Effector memory CD8-positive, alpha-beta T cell (primary cell): ENCODE measurements around the gene MSL2.
"Not testable (repeated sequence)": the region's sequence is repeated elsewhere in the genome, so short reads cannot be mapped to it uniquely, and the experiment has no call there.

Experiments
- ATAC-seq: fragments of 150-1000 bp; cut with Tn5 transposase; replicated peaks from 2 replicates; pipeline ENCODE4 v1.10.0; 2021; ENCODE audit warnings: mild to moderate bottlenecking, moderate library complexity
- DNase-seq, 3 experiments: peaks; one replicate each; pipeline ENCODE4 v3.0.0; 2021
- H3K27ac Mint-ChIP-seq, 2 donors: one replicate each; pipeline ENCODE4 v1.8.0; 2022; ENCODE audit warnings: mild to moderate bottlenecking in 2 of 2, mixed read lengths in 2 of 2, moderate library complexity in 2 of 2
- H3K27me3 Mint-ChIP-seq, 2 donors: one replicate each; pipeline ENCODE4 v1.8.0; 2022; ENCODE audit warnings: mixed read lengths in 2 of 2
- H3K36me3 Mint-ChIP-seq: one replicate; pipeline ENCODE4 v1.8.0; 2022; ENCODE audit warnings: mild to moderate bottlenecking, moderate library complexity, mixed read lengths; ENCODE audit not compliant: insufficient read depth
- H3K4me1 Mint-ChIP-seq, 2 donors: one replicate each; pipeline ENCODE4 v1.8.0; 2022; ENCODE audit warnings: low read depth in 2 of 2, mixed read lengths in 2 of 2
- H3K4me3 Mint-ChIP-seq, 2 donors: one replicate each; pipeline ENCODE4 v1.8.0; 2022; ENCODE audit warnings: mild to moderate bottlenecking in 2 of 2, mixed read lengths in 2 of 2, moderate library complexity in 2 of 2
- H3K9me3 Mint-ChIP-seq, 2 donors: one replicate each; pipeline ENCODE4 v1.8.0; 2022; ENCODE audit warnings: mixed read lengths in 2 of 2

Gene MSL2

GRCh38 chr3:136149667-136150066 lies 46.5 kb downstream of the MSL2 start:
- DNase-seq: no peak
- Mint-ChIP-seq H3K27ac (peak overlapping the region; percentile 61 to 81), H3K27me3 (no peaks in the 10 kb centered on the region), H3K4me1 (peaks cover 36 to 60% of the 10 kb centered on the region in 2 donors), H3K4me3 (peak overlapping the region in 1 of 2 donors; percentile 24), H3K36me3 (peaks cover 64% of the 10 kb centered on the region), H3K9me3 (no peaks in the 10 kb centered on the region)
- no peak for ATAC-seq

- peaks cover 26 to 40% of the 10 kb centered on the region in 2 donors for H3K4me1 Mint-ChIP-seq
- H3K27ac Mint-ChIP-seq: peak overlapping the region; percentile 17 to 38
- no peaks in the 10 kb centered on the region for H3K27me3 Mint-ChIP-seq
- H3K9me3 Mint-ChIP-seq: no peaks in the 10 kb centered on the region
- DNase-seq: no peak
- no peak overlapping the region for H3K4me3 Mint-ChIP-seq
- ATAC-seq: no peak
- H3K36me3 Mint-ChIP-seq: peaks cover 67% of the 10 kb centered on the region
Observed at GRCh38 chr3:136146981-136147729, 49.0 kb downstream of the MSL2 start.

- not testable (repeated sequence) for H3K4me3 Mint-ChIP-seq, DNase-seq, H3K9me3 Mint-ChIP-seq, H3K27ac Mint-ChIP-seq, H3K27me3 Mint-ChIP-seq, ATAC-seq
- Mint-ChIP-seq H3K36me3 (peaks cover 58% of the 10 kb centered on the region), H3K4me1 (peaks cover 13 to 31% of the 10 kb centered on the region in 2 donors)
Observed at GRCh38 chr3:136144397-136144796, 51.7 kb downstream of the MSL2 start.

GRCh38 chr3:136142592-136142991 lies 53.5 kb downstream of the MSL2 start:
- Mint-ChIP-seq H3K4me3 (no peak overlapping the region), H3K36me3 (peaks cover 48% of the 10 kb centered on the region), H3K27me3 (no peaks in the 10 kb centered on the region), H3K9me3 (no peaks in the 10 kb centered on the region), H3K4me1 (peaks cover 9 to 19% of the 10 kb centered on the region in 2 donors), H3K27ac (peak overlapping the region; percentile 6 to 55)
- DNase-seq: no peak
- ATAC-seq: peak; percentile 66

DNA sequence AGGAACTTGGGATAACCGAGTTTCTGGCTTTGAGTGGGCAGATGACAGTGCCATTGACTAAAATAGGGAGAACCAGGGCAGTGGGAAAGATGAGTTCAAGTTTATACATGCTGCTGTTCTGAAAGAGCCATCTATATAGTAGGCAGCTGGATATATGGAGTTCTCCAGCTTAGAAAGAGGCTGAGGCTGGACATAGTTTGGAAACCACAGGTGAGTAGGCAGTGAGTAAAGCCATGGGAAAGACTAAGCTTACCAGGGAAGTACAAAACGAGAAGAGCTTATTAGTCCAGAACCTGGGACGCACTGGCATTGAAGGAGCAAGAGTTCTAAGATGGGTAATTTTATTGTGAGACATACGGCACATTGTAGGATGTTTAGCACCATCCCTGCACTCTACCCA lies 54.2 kb downstream of the MSL2 start:
- no peaks in the 10 kb centered on the region for H3K9me3 Mint-ChIP-seq
- ATAC-seq (no peak), DNase-seq (no peak)
- H3K27me3 Mint-ChIP-seq: no peaks in the 10 kb centered on the region
- H3K4me3 Mint-ChIP-seq: no peak overlapping the region
- peaks cover 6 to 18% of the 10 kb centered on the region in 2 donors for H3K4me1 Mint-ChIP-seq
- H3K36me3 Mint-ChIP-seq: peaks cover 43% of the 10 kb centered on the region
- H3K27ac Mint-ChIP-seq: peak overlapping the region; percentile 6 to 55

DNA sequence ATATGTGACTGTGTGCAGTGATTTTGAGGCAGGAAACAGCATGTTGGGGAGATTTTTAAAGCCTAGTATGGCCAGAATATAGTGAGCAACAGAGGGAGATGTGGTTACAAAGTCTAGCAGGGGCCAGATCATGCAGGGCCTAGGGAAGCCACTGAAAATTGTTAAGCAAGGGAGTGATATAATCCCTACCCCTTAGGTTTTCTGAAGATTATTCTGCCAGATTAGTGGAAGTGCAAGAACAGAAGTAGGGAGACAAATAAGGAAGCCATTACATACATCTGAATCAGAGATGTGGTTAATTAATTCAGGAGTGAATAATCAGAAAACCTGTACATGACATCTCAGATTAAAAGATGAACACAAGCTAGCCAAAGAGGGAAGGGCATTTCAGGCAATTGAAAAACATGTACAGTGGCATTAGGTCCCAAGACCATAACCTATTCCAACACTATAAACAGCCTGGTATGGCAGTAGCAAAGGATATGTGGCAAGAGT lies 54.8 kb downstream of the MSL2 start:
- Mint-ChIP-seq H3K27me3 (no peaks in the 10 kb centered on the region), H3K4me1 (peaks cover 5 to 18% of the 10 kb centered on the region in 2 donors), H3K4me3 (no peak overlapping the region), H3K36me3 (peaks cover 37% of the 10 kb centered on the region), H3K27ac (peak overlapping the region; percentile 6 to 55), H3K9me3 (no peaks in the 10 kb centered on the region)
- DNase-seq: no peak
- peak; percentile 17 for ATAC-seq

DNA sequence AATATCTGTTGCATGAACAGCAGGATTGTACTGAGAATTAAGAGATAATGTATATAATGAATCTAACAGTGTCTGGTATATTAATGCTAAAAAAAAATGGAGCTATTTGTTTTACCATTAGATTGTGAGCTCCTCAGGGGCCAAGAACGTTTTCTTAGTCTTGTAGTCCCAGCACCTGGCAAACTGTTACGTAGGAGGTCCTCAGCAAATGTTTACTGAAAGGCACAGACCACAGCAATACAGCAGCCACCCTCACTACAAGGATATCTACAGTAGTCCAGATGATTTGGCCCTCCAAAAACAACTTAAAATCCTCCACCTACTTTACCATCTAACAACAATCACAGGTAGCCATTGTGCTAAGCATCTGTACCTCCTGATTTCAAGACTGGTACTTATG lies 59.7 kb downstream of the MSL2 start:
- Mint-ChIP-seq H3K36me3 (peaks cover 16% of the 10 kb centered on the region), H3K4me3 (no peak overlapping the region), H3K4me1 (peaks cover under 1 to 11% of the 10 kb centered on the region in 2 donors), H3K27me3 (no peaks in the 10 kb centered on the region), H3K9me3 (no peaks in the 10 kb centered on the region), H3K27ac (no peak overlapping the region)
- DNase-seq (no peak), ATAC-seq (no peak)

- Mint-ChIP-seq H3K27me3 (no peaks in the 10 kb centered on the region), H3K4me1 (peaks cover 0 to 3% of the 10 kb centered on the region in 2 donors), H3K27ac (no peak overlapping the region), H3K9me3 (no peaks in the 10 kb centered on the region), H3K4me3 (no peak overlapping the region), H3K36me3 (peaks cover 12% of the 10 kb centered on the region)
- ATAC-seq (no peak), DNase-seq (no peak)
Observed at GRCh38 chr3:136135039-136135802, 60.9 kb downstream of the MSL2 start.

DNA sequence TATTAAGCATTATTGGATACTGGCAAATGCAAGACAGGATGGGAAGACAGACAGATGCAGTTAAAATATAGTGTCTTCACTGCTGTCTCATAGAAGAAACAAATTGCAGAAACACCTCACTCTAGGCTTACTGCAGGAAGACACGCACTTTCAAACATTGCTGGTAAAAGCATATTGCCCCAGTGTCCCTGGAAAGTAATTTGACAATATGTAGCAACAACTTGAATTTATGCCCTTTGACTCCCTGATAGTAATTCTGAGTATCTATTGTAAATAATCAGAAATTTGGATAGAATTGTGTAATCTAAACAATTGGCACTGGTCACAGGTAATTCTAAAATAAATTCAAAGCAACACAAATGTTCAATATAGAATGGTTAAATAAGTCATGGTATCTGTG lies 62.0 kb downstream of the MSL2 start:
- DNase-seq: no peak
- Mint-ChIP-seq H3K27me3 (no peaks in the 10 kb centered on the region), H3K27ac (no peak overlapping the region), H3K4me1 (peaks cover 0 to 3% of the 10 kb centered on the region in 2 donors), H3K4me3 (no peak overlapping the region), H3K36me3 (peaks cover 3% of the 10 kb centered on the region), H3K9me3 (no peaks in the 10 kb centered on the region)
- ATAC-seq: no peak

- not testable (repeated sequence) for H3K4me1 Mint-ChIP-seq, H3K9me3 Mint-ChIP-seq, DNase-seq, H3K27me3 Mint-ChIP-seq, H3K4me3 Mint-ChIP-seq, H3K27ac Mint-ChIP-seq, ATAC-seq, H3K36me3 Mint-ChIP-seq
Observed at GRCh38 chr3:136131647-136132046, 64.5 kb downstream of the MSL2 start.

DNA sequence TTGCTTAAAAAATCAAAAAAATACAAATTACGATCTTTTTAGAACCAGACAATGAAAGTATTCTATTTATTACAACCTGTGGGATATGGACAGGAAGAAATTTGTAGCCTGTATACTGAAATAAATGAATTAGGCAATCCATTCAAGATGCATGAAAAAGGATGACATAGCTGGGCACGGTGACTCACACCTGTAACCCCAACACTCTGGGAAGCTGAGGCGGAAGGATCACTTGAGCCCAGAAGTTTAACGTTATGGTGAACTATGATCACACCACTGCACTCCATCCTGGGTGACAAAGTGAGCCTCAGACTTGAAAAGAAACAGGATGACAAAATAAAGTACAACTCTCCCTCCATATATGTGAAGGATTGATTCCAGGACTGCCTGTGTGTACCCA lies 74.1 kb downstream of the MSL2 start:
- peaks cover 4% of the 10 kb centered on the region for H3K36me3 Mint-ChIP-seq
- no peak overlapping the region for H3K27ac Mint-ChIP-seq
- peaks cover 0 to 5% of the 10 kb centered on the region in 2 donors for H3K9me3 Mint-ChIP-seq
- H3K4me3 Mint-ChIP-seq: no peak overlapping the region
- ATAC-seq (no peak), DNase-seq (no peak)
- H3K4me1 Mint-ChIP-seq: no peaks in the 10 kb centered on the region
- H3K27me3 Mint-ChIP-seq: peaks cover 0 to 2% of the 10 kb centered on the region in 2 donors

DNA sequence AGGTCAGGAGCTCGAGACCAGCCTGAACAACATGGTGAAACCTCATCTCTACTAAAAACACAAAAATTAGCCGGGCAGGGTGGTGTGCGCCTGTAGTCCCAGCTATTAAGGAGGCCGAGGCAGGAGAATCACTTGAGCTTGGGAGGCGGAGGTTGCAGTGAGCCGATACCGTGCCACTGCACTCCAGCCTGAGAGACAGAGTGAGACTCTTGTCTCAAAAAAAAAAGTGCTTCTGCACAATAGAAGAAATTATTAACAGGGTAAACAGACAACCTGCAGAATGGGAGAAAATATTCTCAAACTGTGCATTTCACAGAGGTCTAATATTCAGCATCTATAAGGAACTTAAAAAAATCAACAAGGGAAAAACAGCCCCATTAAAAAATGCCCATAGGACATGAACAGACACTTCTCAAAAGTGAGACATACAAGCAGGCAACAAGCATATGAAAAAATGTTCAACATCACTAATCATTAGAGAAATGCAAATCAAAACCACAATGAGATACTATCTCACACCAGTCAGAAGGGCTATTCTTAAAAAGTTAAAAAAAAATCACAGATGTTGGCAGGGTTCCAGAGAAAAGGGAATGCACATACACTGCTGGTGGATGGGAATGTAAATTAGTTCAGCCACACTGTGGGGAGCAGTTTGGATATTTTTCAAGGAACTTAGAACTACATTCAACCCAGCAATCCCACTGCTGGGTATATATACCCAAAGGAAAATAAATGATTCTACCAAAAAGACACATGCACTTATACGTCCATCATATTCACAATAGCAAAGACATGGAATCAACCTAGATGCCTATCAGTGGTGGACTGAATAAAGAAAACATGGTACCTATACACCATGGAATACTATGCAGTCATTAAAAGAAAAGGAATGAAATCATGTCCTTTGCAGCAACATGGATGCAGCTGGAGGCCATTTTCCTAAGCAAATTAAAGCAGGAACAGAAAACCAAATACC lies 75.5 kb downstream of the MSL2 start:
- H3K27ac Mint-ChIP-seq: no peak overlapping the region
- ATAC-seq (no peak), DNase-seq (no peak)
- no peaks in the 10 kb centered on the region for H3K36me3 Mint-ChIP-seq
- no peak overlapping the region for H3K4me3 Mint-ChIP-seq
- peaks cover 0 to 7% of the 10 kb centered on the region in 2 donors for H3K27me3 Mint-ChIP-seq
- H3K4me1 Mint-ChIP-seq: no peaks in the 10 kb centered on the region
- H3K9me3 Mint-ChIP-seq: peaks cover 2 to 10% of the 10 kb centered on the region in 2 donors

DNA sequence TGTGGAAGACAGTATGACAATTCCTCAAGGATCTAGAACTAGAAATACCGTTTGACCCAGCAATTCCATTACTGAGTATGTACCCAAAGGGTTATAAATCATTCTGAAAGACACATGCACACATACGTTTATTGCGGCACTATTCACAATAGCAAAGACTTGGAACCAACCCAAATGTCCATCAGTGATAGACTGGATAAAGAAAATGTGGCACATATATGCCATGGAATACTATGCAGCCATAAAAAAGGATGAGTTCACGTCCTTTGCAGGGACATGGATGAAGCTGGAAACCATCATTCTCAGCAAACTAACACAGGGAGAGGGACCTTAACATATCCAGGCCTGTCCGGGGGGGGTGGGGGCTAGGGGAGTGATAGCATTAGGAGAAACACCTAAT lies 76.4 kb downstream of the MSL2 start:
- DNase-seq, ATAC-seq, H3K9me3 Mint-ChIP-seq, H3K4me1 Mint-ChIP-seq, H3K27ac Mint-ChIP-seq, H3K27me3 Mint-ChIP-seq, H3K4me3 Mint-ChIP-seq, H3K36me3 Mint-ChIP-seq: not testable (repeated sequence)
